Osteocyte (in vitro differentiated cells): Measurements from ENCODE around the gene MORC3. TPM values are rescaled to one million over a fixed set of nuclear protein-coding genes. Genes with fewer than 3 reads are reported as not detected.

ENCODE experiments used
- DNase-seq: peaks from one replicate; pipeline ENCODE4 v3.0.0; 2021; ENCODE audit warnings: mixed read lengths; ENCODE audit not compliant: unreplicated experiment; ENCODE audit errors: extremely low spot score
- H3K27ac Mint-ChIP-seq: one replicate; pipeline ENCODE4 v1.8.0; 2021; ENCODE audit warnings: mild to moderate bottlenecking, mixed read lengths; ENCODE audit not compliant: unreplicated experiment
- H3K27me3 Mint-ChIP-seq: one replicate; pipeline ENCODE4 v1.8.0; 2021; ENCODE audit warnings: mixed read lengths; ENCODE audit not compliant: unreplicated experiment
- H3K36me3 Mint-ChIP-seq: one replicate; pipeline ENCODE4 v1.8.0; 2021; ENCODE audit warnings: mixed read lengths; ENCODE audit not compliant: unreplicated experiment
- H3K4me1 Mint-ChIP-seq: one replicate; pipeline ENCODE4 v1.8.0; 2021; ENCODE audit warnings: mixed read lengths; ENCODE audit not compliant: unreplicated experiment
- H3K4me3 Mint-ChIP-seq: one replicate; pipeline ENCODE4 v1.8.0; 2021; ENCODE audit warnings: mild to moderate bottlenecking, moderate library complexity, mixed read lengths; ENCODE audit not compliant: unreplicated experiment
- H3K9me3 Mint-ChIP-seq: one replicate; pipeline ENCODE4 v1.8.0; 2021; ENCODE audit warnings: mixed read lengths; ENCODE audit not compliant: unreplicated experiment
- CTCF ChIP-seq: fragments of 200-600 bp; sonication (generic); IDR thresholded peaks from 2 replicates; pipeline ENCODE4 v1.5.0; 2021; ENCODE audit warnings: antibody characterized with exemption, mild to moderate bottlenecking, moderate library complexity
- total RNA-seq: library from RNA; stranded (reverse); gene quantifications from 2 replicates; pipeline ENCODE4 v1.2.1, GENCODE V29; 2021

Gene MORC3
- total RNA-seq, 1 donor from 2014 or later, result 27.8 TPM

- H3K27me3 Mint-ChIP-seq, result no peaks in the 10 kb centered on the region
- no peak for TF ChIP-seq CTCF
- H3K36me3 Mint-ChIP-seq, result peaks cover 12% of the 10 kb centered on the region
Observed at GRCh38 chr21:36408568-36408967, 88.6 kb downstream of the MORC3 start.

GRCh38 chr21:36411301-36411700, 91.3 kb downstream of the MORC3 start:
- Mint-ChIP-seq H3K36me3 (peaks cover 11% of the 10 kb centered on the region), H3K9me3 (no peaks in the 10 kb centered on the region), H3K4me1 (peaks cover 11% of the 10 kb centered on the region), H3K27me3 (no peaks in the 10 kb centered on the region), H3K27ac (no peak overlapping the region), H3K4me3 (no peak overlapping the region)
- TF ChIP-seq CTCF, result no peak
- no peak for DNase-seq

More at GRCh38 chr21:36408568-36408967, 88.6 kb downstream of the MORC3 start:
- Mint-ChIP-seq H3K4me1 (peaks cover 11% of the 10 kb centered on the region), H3K27ac (peak overlapping the region; percentile 21), H3K4me3 (no peak overlapping the region), H3K9me3 (no peaks in the 10 kb centered on the region)
- DNase-seq, result no peak

GRCh38 chr21:36412916-36413315, 92.9 kb downstream of the MORC3 start:
- H3K4me1 Mint-ChIP-seq, result peaks cover 7% of the 10 kb centered on the region

GRCh38 chr21:36415375-36415774, 95.4 kb downstream of the MORC3 start:
- Mint-ChIP-seq H3K27ac (no peak overlapping the region), H3K4me1 (peaks cover 4% of the 10 kb centered on the region), H3K9me3 (no peaks in the 10 kb centered on the region), H3K27me3 (no peaks in the 10 kb centered on the region), H3K36me3 (peaks cover 7% of the 10 kb centered on the region), H3K4me3 (no peak overlapping the region)
- DNase-seq, result no peak
- no peak for TF ChIP-seq CTCF

More at GRCh38 chr21:36412916-36413315, 92.9 kb downstream of the MORC3 start:
- no peaks in the 10 kb centered on the region for H3K27me3 Mint-ChIP-seq
- no peak overlapping the region for H3K27ac Mint-ChIP-seq
- TF ChIP-seq CTCF, result no peak
- H3K4me3 Mint-ChIP-seq, result no peak overlapping the region
- DNase-seq, result no peak
- no peaks in the 10 kb centered on the region for H3K9me3 Mint-ChIP-seq
- peaks cover 7% of the 10 kb centered on the region for H3K36me3 Mint-ChIP-seq

GRCh38 chr21:36419241-36419640, 99.2 kb downstream of the MORC3 start:
- H3K36me3 Mint-ChIP-seq, result peaks cover 3% of the 10 kb centered on the region
- no peak overlapping the region for H3K27ac Mint-ChIP-seq
- TF ChIP-seq CTCF, result no peak
- no peaks in the 10 kb centered on the region for H3K27me3 Mint-ChIP-seq
- H3K4me3 Mint-ChIP-seq, result no peak overlapping the region
- no peak for DNase-seq
- no peaks in the 10 kb centered on the region for H3K9me3 Mint-ChIP-seq
- H3K4me1 Mint-ChIP-seq, result peaks cover 4% of the 10 kb centered on the region
